ENCODE results near the gene KRT38.

Gene KRT38

GRCh38 chr17:41440531-41441033 is at the start of gene KRT38:
KRT38 (minus strand) TSS chr17:41440983; CDS start chr17:41440921, 62 bp downstream.
- peaks cover 60% of the 10 kb centered on the region for H3K27me3 Mint-ChIP-seq
- H3K9me3 Mint-ChIP-seq, result no peaks in the 10 kb centered on the region
- no peak within 1 kb of the TSS for H3K27ac Mint-ChIP-seq

GRCh38 chr17:41489531-41489930 is 48.7 kb upstream of the KRT38 start, which contains the start of gene KRT36:
KRT36 (minus strand) TSS chr17:41489910; CDS start chr17:41489864, 46 bp downstream.
- H3K4me3 Mint-ChIP-seq, result no peak within 1 kb of the TSS
- peaks cover 11% of the 10 kb centered on the region for H3K4me1 Mint-ChIP-seq
- H3K27ac Mint-ChIP-seq, result no peak within 1 kb of the TSS
- ATAC-seq, result no peak
- H3K36me3 Mint-ChIP-seq, result no peaks in the 10 kb centered on the region
- H3K9me3 Mint-ChIP-seq, result no peaks in the 10 kb centered on the region
- peaks cover 30% of the 10 kb centered on the region for H3K27me3 Mint-ChIP-seq

More at GRCh38 chr17:41440531-41441033, at the start of gene KRT38:
- no peaks in the 10 kb centered on the region for H3K36me3 Mint-ChIP-seq
- H3K4me1 Mint-ChIP-seq, result no peaks in the 10 kb centered on the region
- no peak for ATAC-seq
- H3K4me3 Mint-ChIP-seq, result no peak within 1 kb of the TSS

- Mint-ChIP-seq H3K36me3 (no peaks in the 10 kb centered on the region), H3K27ac (no peak overlapping the region), H3K27me3 (peaks cover 21% of the 10 kb centered on the region), H3K9me3 (no peaks in the 10 kb centered on the region), H3K4me1 (peaks cover 11% of the 10 kb centered on the region), H3K4me3 (no peak overlapping the region)
- no peak for ATAC-seq
These were observed 46.2 kb upstream of the KRT38 start for GRCh38 chr17:41486809-41487530.

- peaks cover 21% of the 10 kb centered on the region for H3K27me3 Mint-ChIP-seq
- no peak overlapping the region for H3K27ac Mint-ChIP-seq
- no peaks in the 10 kb centered on the region for H3K36me3 Mint-ChIP-seq
- peaks cover 11% of the 10 kb centered on the region for H3K4me1 Mint-ChIP-seq
- no peak for ATAC-seq
- no peaks in the 10 kb centered on the region for H3K9me3 Mint-ChIP-seq
- no peak overlapping the region for H3K4me3 Mint-ChIP-seq
These were observed 45.5 kb upstream of the KRT38 start for GRCh38 chr17:41486316-41486715.

- no peak overlapping the region for H3K27ac Mint-ChIP-seq
- H3K4me1 Mint-ChIP-seq, result peaks cover 4% of the 10 kb centered on the region
- no peaks in the 10 kb centered on the region for H3K36me3 Mint-ChIP-seq
- no peak for ATAC-seq
- H3K4me3 Mint-ChIP-seq, result no peak overlapping the region
- H3K9me3 Mint-ChIP-seq, result no peaks in the 10 kb centered on the region
- H3K27me3 Mint-ChIP-seq, result peaks cover 21% of the 10 kb centered on the region
These were observed 44.4 kb upstream of the KRT38 start for GRCh38 chr17:41484920-41485904.

GRCh38 chr17:41483991-41484826 is 43.4 kb upstream of the KRT38 start:
- peaks cover 21% of the 10 kb centered on the region for H3K27me3 Mint-ChIP-seq
- H3K4me3 Mint-ChIP-seq, result no peak overlapping the region
- H3K9me3 Mint-ChIP-seq, result no peaks in the 10 kb centered on the region
- no peaks in the 10 kb centered on the region for H3K36me3 Mint-ChIP-seq
- ATAC-seq, result no peak
- H3K4me1 Mint-ChIP-seq, result no peaks in the 10 kb centered on the region
- no peak overlapping the region for H3K27ac Mint-ChIP-seq

GRCh38 chr17:41483531-41483930 is 42.7 kb upstream of the KRT38 start:
- H3K27me3 Mint-ChIP-seq, result peaks cover 21% of the 10 kb centered on the region
- H3K36me3 Mint-ChIP-seq, result no peaks in the 10 kb centered on the region
- H3K4me3 Mint-ChIP-seq, result no peak overlapping the region
- H3K4me1 Mint-ChIP-seq, result no peaks in the 10 kb centered on the region
- no peaks in the 10 kb centered on the region for H3K9me3 Mint-ChIP-seq
- no peak overlapping the region for H3K27ac Mint-ChIP-seq
- ATAC-seq, result no peak

- no peaks in the 10 kb centered on the region for H3K36me3 Mint-ChIP-seq
- H3K4me3 Mint-ChIP-seq, result no peak within 1 kb of the TSS
- no peak for ATAC-seq
- no peaks in the 10 kb centered on the region for H3K9me3 Mint-ChIP-seq
- H3K27me3 Mint-ChIP-seq, result peaks cover 14% of the 10 kb centered on the region
- H3K27ac Mint-ChIP-seq, result no peak within 1 kb of the TSS
- H3K4me1 Mint-ChIP-seq, result no peaks in the 10 kb centered on the region
These were observed 40.3 kb upstream of the KRT38 start, which contains the start of gene KRT35 for GRCh38 chr17:41481036-41481435. KRT35 (minus strand) TSS chr17:41481151; CDS start chr17:41481097, 54 bp downstream.

GRCh38 chr17:41480581-41480980 is 39.8 kb upstream of the KRT38 start:
- Mint-ChIP-seq H3K27me3 (peaks cover 10% of the 10 kb centered on the region), H3K27ac (no peak overlapping the region), H3K36me3 (no peaks in the 10 kb centered on the region), H3K9me3 (no peaks in the 10 kb centered on the region), H3K4me1 (no peaks in the 10 kb centered on the region), H3K4me3 (no peak overlapping the region)
- ATAC-seq, result no peak

GRCh38 chr17:41480136-41480535 is 39.4 kb upstream of the KRT38 start:
- H3K27ac Mint-ChIP-seq, result no peak overlapping the region
- H3K4me3 Mint-ChIP-seq, result no peak overlapping the region
- no peaks in the 10 kb centered on the region for H3K36me3 Mint-ChIP-seq
- ATAC-seq, result peak; percentile 68
- H3K4me1 Mint-ChIP-seq, result no peaks in the 10 kb centered on the region
- H3K27me3 Mint-ChIP-seq, result peaks cover 6% of the 10 kb centered on the region
- no peaks in the 10 kb centered on the region for H3K9me3 Mint-ChIP-seq

- Mint-ChIP-seq H3K9me3 (no peaks in the 10 kb centered on the region), H3K36me3 (no peaks in the 10 kb centered on the region), H3K27me3 (peaks cover 12% of the 10 kb centered on the region), H3K4me3 (no peak overlapping the region), H3K27ac (no peak overlapping the region), H3K4me1 (no peaks in the 10 kb centered on the region)
- ATAC-seq, result no peak
These were observed 37.5 kb upstream of the KRT38 start for GRCh38 chr17:41478237-41478636.

GRCh38 chr17:41476866-41477815 is 36.4 kb upstream of the KRT38 start:
- peaks cover 22% of the 10 kb centered on the region for H3K27me3 Mint-ChIP-seq
- H3K27ac Mint-ChIP-seq, result no peak overlapping the region
- ATAC-seq, result no peak

GRCh38 chr17:41475421-41475820 is 34.6 kb upstream of the KRT38 start:
- Mint-ChIP-seq H3K9me3 (no peaks in the 10 kb centered on the region), H3K27ac (no peak overlapping the region), H3K4me1 (no peaks in the 10 kb centered on the region), H3K4me3 (no peak overlapping the region), H3K27me3 (peaks cover 22% of the 10 kb centered on the region), H3K36me3 (no peaks in the 10 kb centered on the region)
- no peak for ATAC-seq

More at GRCh38 chr17:41476866-41477815, 36.4 kb upstream of the KRT38 start:
- Mint-ChIP-seq H3K4me1 (no peaks in the 10 kb centered on the region), H3K4me3 (no peak overlapping the region), H3K36me3 (no peaks in the 10 kb centered on the region), H3K9me3 (no peaks in the 10 kb centered on the region)

- Mint-ChIP-seq H3K27me3 (peaks cover 22% of the 10 kb centered on the region), H3K27ac (no peak overlapping the region), H3K4me1 (no peaks in the 10 kb centered on the region), H3K9me3 (no peaks in the 10 kb centered on the region), H3K36me3 (no peaks in the 10 kb centered on the region), H3K4me3 (no peak overlapping the region)
- no peak for ATAC-seq
These were observed 34.1 kb upstream of the KRT38 start for GRCh38 chr17:41474863-41475262.

Data from stimulated activated memory B cell treated with anti-CD40 and anti-IgM and Interleukin-4, amounts not matched to agents 10 μg/mL and 1 μg/mL and 100 μg/mL, for 72 hours (primary cell).